GM23338 (cell line): Measurements from ENCODE around the gene TSPAN5. TPM values are rescaled to one million over a fixed set of nuclear protein-coding genes. Genes with fewer than 3 reads are reported as not detected.

Source experiments
- CREB1 ChIP-seq: fragments of 250-450 bp; sonication (Bioruptor Pico); IDR thresholded peaks from 2 replicates; pipeline ENCODE4 v1.5.0; 2020; ENCODE audit warnings: low read depth, mild to moderate bottlenecking, moderate library complexity
- EZH2phosphoT487 ChIP-seq: fragments of 200-600 bp; sonication (generic); IDR thresholded peaks from one replicate; pipeline ENCODE4 v1.8.1; 2018; ENCODE audit warnings: antibody characterized with exemption; ENCODE audit not compliant: unreplicated experiment
- JUNB ChIP-seq: IDR thresholded peaks from one replicate; pipeline ENCODE4 v1.6.1; 2016; ENCODE audit warnings: antibody characterized with exemption; ENCODE audit not compliant: unreplicated experiment
- NANOG ChIP-seq: IDR thresholded peaks from 2 replicates; pipeline ENCODE4 v1.6.1; 2016; ENCODE audit warnings: antibody characterized with exemption, borderline replicate concordance
- POLR2AphosphoS5 ChIP-seq: IDR thresholded peaks from 2 replicates; pipeline ENCODE4 v1.6.1; 2016; ENCODE audit warnings: antibody characterized with exemption, low read depth
- STAT1 ChIP-seq: IDR thresholded peaks from one replicate; pipeline ENCODE4 v1.6.1; 2016; ENCODE audit warnings: antibody characterized with exemption; ENCODE audit not compliant: unreplicated experiment
- ZNF114 ChIP-seq: fragments of 250-450 bp; sonication (Bioruptor Pico); IDR thresholded peaks from 2 replicates; pipeline ENCODE4 v1.5.0; 2020; ENCODE audit warnings: mild to moderate bottlenecking, moderate library complexity
- polyA plus RNA-seq: library from polyadenylated mRNA; unstranded; fragments of >200 nt; fragmentation: Nextera tagmentation; extraction: Ambion mirVana; gene quantifications from 2 replicates; pipeline ENCODE4 v1.2.1, GENCODE V29; 2016
- total RNA-seq: library from RNA; depleted of rRNA; stranded (reverse); fragments of >200 nt; shearing (Covaris generic); gene quantifications from 2 replicates; pipeline ENCODE4 v1.2.3, GENCODE V29; 2014
- TF ChIP-seq, protein P1 (sequence below): fragments of 250-450 bp; sonication (Bioruptor Pico); IDR thresholded peaks from 2 replicates; pipeline ENCODE4 v1.5.0; 2020; ENCODE audit warnings: mild to moderate bottlenecking, moderate library complexity
- TF ChIP-seq, protein P2 (sequence below): IDR thresholded peaks from 2 replicates; pipeline ENCODE4 v1.6.1; 2016; ENCODE audit warnings: antibody characterized with exemption

The TSPAN5 gene
- total and polyA plus RNA-seq, 2 experiments from 2014 or later = 18.6 to 21.5 TPM

DNA sequence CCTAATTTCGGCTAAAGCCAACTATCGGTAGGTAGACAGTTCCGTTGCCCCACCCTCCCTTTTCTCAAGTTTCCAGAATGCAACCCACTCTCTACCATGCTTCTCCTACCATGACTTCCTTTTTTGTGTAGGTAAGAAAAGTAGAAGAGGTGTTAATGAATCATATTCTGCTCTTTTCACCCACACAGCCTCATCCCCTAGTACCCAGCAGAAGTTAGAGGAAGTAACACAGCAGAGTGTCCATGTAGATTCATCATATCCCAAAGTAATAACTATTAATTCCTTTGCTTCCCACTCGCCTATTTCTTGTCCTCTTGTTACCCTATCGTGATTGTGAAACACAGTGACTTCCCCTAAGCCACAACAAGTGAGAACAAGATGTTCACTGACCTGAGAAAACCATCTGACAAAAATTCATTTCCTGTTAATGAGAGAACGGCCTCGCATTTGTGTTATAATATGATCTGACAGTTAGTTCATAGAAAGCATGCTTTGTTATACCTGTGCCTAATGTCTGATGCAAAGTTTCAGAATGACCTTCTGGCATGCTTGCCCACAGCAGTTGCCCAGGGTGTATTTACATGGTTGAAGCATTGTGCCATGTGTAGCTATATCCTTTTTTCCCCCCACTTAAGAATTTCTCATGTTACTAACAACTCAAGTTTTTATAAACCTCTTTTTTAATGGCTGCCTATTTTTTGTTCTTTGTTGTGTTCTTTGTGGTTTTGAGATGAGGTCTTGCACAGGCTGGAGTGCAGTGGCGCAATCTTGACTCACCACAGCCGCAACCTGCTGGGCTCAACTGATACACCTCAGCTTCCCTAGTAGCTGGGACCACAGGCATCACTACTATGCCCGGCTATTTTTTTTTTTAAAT lies 211.7 kb downstream of the TSPAN5 start (continued):
- TF ChIP-seq, protein P1, sequence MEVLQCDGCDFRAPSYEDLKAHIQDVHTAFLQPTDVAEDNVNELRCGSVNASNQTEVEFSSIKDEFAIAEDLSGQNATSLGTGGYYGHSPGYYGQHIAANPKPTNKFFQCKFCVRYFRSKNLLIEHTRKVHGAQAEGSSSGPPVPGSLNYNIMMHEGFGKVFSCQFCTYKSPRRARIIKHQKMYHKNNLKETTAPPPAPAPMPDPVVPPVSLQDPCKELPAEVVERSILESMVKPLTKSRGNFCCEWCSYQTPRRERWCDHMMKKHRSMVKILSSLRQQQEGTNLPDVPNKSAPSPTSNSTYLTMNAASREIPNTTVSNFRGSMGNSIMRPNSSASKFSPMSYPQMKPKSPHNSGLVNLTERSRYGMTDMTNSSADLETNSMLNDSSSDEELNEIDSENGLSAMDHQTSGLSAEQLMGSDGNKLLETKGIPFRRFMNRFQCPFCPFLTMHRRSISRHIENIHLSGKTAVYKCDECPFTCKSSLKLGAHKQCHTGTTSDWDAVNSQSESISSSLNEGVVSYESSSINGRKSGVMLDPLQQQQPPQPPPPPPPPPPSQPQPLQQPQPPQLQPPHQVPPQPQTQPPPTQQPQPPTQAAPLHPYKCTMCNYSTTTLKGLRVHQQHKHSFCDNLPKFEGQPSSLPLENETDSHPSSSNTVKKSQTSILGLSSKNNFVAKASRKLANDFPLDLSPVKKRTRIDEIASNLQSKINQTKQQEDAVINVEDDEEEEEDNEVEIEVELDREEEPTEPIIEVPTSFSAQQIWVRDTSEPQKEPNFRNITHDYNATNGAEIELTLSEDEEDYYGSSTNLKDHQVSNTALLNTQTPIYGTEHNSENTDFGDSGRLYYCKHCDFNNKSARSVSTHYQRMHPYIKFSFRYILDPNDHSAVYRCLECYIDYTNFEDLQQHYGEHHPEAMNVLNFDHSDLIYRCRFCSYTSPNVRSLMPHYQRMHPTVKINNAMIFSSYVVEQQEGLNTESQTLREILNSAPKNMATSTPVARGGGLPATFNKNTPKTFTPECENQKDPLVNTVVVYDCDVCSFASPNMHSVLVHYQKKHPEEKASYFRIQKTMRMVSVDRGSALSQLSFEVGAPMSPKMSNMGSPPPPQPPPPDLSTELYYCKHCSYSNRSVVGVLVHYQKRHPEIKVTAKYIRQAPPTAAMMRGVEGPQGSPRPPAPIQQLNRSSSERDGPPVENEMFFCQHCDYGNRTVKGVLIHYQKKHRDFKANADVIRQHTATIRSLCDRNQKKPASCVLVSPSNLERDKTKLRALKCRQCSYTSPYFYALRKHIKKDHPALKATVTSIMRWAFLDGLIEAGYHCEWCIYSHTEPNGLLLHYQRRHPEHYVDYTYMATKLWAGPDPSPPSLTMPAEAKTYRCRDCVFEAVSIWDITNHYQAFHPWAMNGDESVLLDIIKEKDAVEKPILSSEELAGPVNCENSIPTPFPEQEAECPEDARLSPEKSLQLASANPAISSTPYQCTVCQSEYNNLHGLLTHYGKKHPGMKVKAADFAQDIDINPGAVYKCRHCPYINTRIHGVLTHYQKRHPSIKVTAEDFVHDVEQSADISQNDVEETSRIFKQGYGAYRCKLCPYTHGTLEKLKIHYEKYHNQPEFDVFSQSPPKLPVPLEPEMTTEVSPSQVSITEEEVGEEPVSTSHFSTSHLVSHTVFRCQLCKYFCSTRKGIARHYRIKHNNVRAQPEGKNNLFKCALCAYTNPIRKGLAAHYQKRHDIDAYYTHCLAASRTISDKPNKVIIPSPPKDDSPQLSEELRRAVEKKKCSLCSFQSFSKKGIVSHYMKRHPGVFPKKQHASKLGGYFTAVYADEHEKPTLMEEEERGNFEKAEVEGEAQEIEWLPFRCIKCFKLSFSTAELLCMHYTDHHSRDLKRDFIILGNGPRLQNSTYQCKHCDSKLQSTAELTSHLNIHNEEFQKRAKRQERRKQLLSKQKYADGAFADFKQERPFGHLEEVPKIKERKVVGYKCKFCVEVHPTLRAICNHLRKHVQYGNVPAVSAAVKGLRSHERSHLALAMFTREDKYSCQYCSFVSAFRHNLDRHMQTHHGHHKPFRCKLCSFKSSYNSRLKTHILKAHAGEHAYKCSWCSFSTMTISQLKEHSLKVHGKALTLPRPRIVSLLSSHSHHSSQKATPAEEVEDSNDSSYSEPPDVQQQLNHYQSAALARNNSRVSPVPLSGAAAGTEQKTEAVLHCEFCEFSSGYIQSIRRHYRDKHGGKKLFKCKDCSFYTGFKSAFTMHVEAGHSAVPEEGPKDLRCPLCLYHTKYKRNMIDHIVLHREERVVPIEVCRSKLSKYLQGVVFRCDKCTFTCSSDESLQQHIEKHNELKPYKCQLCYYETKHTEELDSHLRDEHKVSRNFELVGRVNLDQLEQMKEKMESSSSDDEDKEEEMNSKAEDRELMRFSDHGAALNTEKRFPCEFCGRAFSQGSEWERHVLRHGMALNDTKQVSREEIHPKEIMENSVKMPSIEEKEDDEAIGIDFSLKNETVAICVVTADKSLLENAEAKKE (CRISPR knock-in tag) = no peak
- no peak for TF ChIP-seq NANOG
- TF ChIP-seq STAT1 = no peak
- no peak for TF ChIP-seq CREB1
- TF ChIP-seq EZH2phosphoT487 = no peak
- no peak for TF ChIP-seq JUNB
- TF ChIP-seq ZNF114 = no peak
- TF ChIP-seq POLR2AphosphoS5 = no peak
- TF ChIP-seq, protein P2, sequence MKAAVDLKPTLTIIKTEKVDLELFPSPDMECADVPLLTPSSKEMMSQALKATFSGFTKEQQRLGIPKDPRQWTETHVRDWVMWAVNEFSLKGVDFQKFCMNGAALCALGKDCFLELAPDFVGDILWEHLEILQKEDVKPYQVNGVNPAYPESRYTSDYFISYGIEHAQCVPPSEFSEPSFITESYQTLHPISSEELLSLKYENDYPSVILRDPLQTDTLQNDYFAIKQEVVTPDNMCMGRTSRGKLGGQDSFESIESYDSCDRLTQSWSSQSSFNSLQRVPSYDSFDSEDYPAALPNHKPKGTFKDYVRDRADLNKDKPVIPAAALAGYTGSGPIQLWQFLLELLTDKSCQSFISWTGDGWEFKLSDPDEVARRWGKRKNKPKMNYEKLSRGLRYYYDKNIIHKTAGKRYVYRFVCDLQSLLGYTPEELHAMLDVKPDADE = no peak
